ENCODE measurements around the gene BRD3. TPM values are rescaled to one million over a fixed set of nuclear protein-coding genes. Genes with fewer than 3 reads are reported as not detected.

The BRD3 gene
- total RNA-seq, 4 donors from 2014 or later, result 61.6 to 70.8 (median 65.3) TPM

DNA sequence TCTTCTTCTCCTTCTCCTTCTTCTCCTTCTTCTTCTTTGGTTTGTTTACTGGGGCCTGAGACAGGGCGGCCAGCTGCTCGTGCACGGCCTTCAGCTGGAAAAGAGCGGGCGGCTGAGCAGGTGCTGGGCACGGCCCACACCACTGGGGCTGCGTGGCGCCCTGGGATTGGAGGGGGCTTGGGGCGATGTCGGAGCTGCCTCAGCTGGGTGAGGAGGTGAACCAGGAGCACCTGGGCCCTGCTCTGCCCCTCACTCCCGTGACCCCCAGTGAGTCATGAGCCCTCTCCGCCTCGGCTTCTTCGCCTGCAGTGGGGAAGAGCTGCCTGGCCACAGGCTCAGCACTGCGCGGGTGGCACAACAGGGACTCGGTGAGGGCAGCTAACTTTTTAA is 27.7 kb downstream of the BRD3 start:
- H3K9me3 ChIP-seq, result peaks cover 0 to 11% (median 0%) of the 10 kb centered on the region in 4 donors
- no peaks in the 10 kb centered on the region for H3K27me3 ChIP-seq
- 87 to 88% methylated on average over 17 of the region's 17 CpGs for WGBS, 2 donors
- no peak for TF ChIP-seq CTCF (IDR thresholded peaks at IDR 0.05)
- TF ChIP-seq POLR2A (IDR thresholded peaks at IDR 0.05), result no peak
- no peak for TF ChIP-seq EP300 (IDR thresholded peaks at IDR 0.05)
- H3K4me1 ChIP-seq, result peaks cover 0 to 32% (median 8%) of the 10 kb centered on the region in 4 donors
- no peak for DNase-seq (ENCODE audit: low spot score in 2 of 2)
- H3K27ac ChIP-seq, result no peak overlapping the region
- H3K36me3 ChIP-seq, result peaks cover 0 to 96% (median 39%) of the 10 kb centered on the region in 3 donors
- H3K4me3 ChIP-seq, result no peak overlapping the region

GRCh38 chr9:134039386-134040175 is 28.2 kb downstream of the BRD3 start:
- peaks cover 0 to 96% (median 36%) of the 10 kb centered on the region in 3 donors for H3K36me3 ChIP-seq
- H3K4me3 ChIP-seq, result no peak overlapping the region
- WGBS, 2 donors, result 93 to 98% methylated on average over 20 of the region's 20 CpGs
- no peaks in the 10 kb centered on the region for H3K27me3 ChIP-seq
- no peak for TF ChIP-seq POLR2A (IDR thresholded peaks at IDR 0.05)
- no peak overlapping the region for H3K27ac ChIP-seq
- no peak for DNase-seq (ENCODE audit: low spot score in 2 of 2)
- H3K4me1 ChIP-seq, result peaks cover 0 to 32% (median 8%) of the 10 kb centered on the region in 4 donors
- peaks cover 0 to 11% (median 0%) of the 10 kb centered on the region in 4 donors for H3K9me3 ChIP-seq

- no peak for DNase-seq (ENCODE audit: low spot score in 2 of 2)
- Histone ChIP-seq H3K36me3 (peaks cover 0 to 96% (median 47%) of the 10 kb centered on the region in 3 donors), H3K9me3 (peaks cover 0 to 11% (median 0%) of the 10 kb centered on the region in 4 donors), H3K4me3 (no peak overlapping the region), H3K27me3 (no peaks in the 10 kb centered on the region), H3K4me1 (peaks cover 0 to 23% (median 8%) of the 10 kb centered on the region in 4 donors), H3K27ac (no peak overlapping the region)
- TF ChIP-seq POLR2A (IDR thresholded peaks at IDR 0.05), result no peak
- no peak for TF ChIP-seq CTCF (IDR thresholded peaks at IDR 0.05)
- TF ChIP-seq EP300 (IDR thresholded peaks at IDR 0.05), result no peak
- 97 to 100% methylated on average over 2 of the region's 2 CpGs for WGBS, 2 donors
Observed at GRCh38 chr9:134037641-134038040, 30.2 kb downstream of the BRD3 start.

- WGBS, 2 donors, result 94 to 95% methylated on average over 16 of the region's 16 CpGs
- Histone ChIP-seq H3K36me3 (peaks cover 0 to 100% (median 42%) of the 10 kb centered on the region in 3 donors), H3K27ac (no peak overlapping the region), H3K4me3 (no peak overlapping the region), H3K4me1 (peaks cover 0 to 11% (median 6%) of the 10 kb centered on the region in 4 donors), H3K9me3 (peaks cover 0 to 11% (median 0%) of the 10 kb centered on the region in 4 donors), H3K27me3 (no peaks in the 10 kb centered on the region)
- DNase-seq (ENCODE audit: low spot score in 2 of 2), result no peak
- TF ChIP-seq POLR2A (IDR thresholded peaks at IDR 0.05) (no peak), CTCF (IDR thresholded peaks at IDR 0.05) (no peak), EP300 (IDR thresholded peaks at IDR 0.05) (no peak)
Observed at GRCh38 chr9:134036130-134036529, 31.7 kb downstream of the BRD3 start.

GRCh38 chr9:134035041-134036039 is 32.5 kb downstream of the BRD3 start:
- Histone ChIP-seq H3K9me3 (peaks cover 0 to 11% (median 0%) of the 10 kb centered on the region in 4 donors), H3K4me1 (peaks cover 0 to 3% (median 2%) of the 10 kb centered on the region in 4 donors), H3K27ac (no peak overlapping the region), H3K36me3 (peaks cover 0 to 100% (median 42%) of the 10 kb centered on the region in 3 donors), H3K27me3 (no peaks in the 10 kb centered on the region), H3K4me3 (no peak overlapping the region)
- DNase-seq (ENCODE audit: low spot score in 2 of 2), result no peak
- 94 to 95% methylated on average over 24 to 27 of the region's 28 CpGs for WGBS, 2 donors
- TF ChIP-seq CTCF (IDR thresholded peaks at IDR 0.05) (no peak), EP300 (IDR thresholded peaks at IDR 0.05) (no peak), POLR2A (IDR thresholded peaks at IDR 0.05) (no peak)

Data from tibial nerve (tissue), 4 donors.